GM12878 (cell line): ENCODE measurements around the gene PSMB5. TPM values are rescaled to one million over a fixed set of nuclear protein-coding genes. Genes with fewer than 3 reads are reported as not detected.

ENCODE experiments used
- ATAC-seq: fragments of 200-7000 bp; cut with Tn5 transposase; 3 replicates; pipeline ENCODE4 v1.9.1; 2020; ENCODE audit warnings: mild to moderate bottlenecking, moderate library complexity
- BruUV-seq: library from RNA; stranded (reverse); fragments of 400-500 nt; replicated peaks from 2 replicates; lab custom pipeline; 2021; lab: Mats Ljungman, UMichigan
- CTCF ChIA-PET: fragments of 300-600 bp; sonication (Branson Sonifier 250); formaldehyde crosslinking; extraction: SDS; loops from one replicate; lab custom pipeline; 2021; ENCODE audit warnings: inconsistent platforms; lab: Yijun Ruan, JAX
- POLR2A ChIA-PET: fragments of 350-600 bp; formaldehyde crosslinking; extraction: SDS; loops from one replicate; lab custom pipeline; 2021; ENCODE audit warnings: inconsistent platforms; lab: Charles Lee
- RAD21 ChIA-PET: fragments of 300-600 bp; sonication (Branson Sonifier 250); formaldehyde crosslinking; loops from one replicate; lab custom pipeline; 2023; ENCODE audit warnings: antibody characterized with exemption; ENCODE audit not compliant: unreplicated experiment; lab: Charles Lee
- SMC1A ChIA-PET: fragments of 300-600 bp; sonication (Branson Sonifier 250); formaldehyde crosslinking; loops from one replicate; lab custom pipeline; 2023; ENCODE audit not compliant: unreplicated experiment, uncharacterized antibody; lab: Charles Lee
- DNase-seq: peaks from one replicate; pipeline ENCODE4 v3.0.0-alpha.2; 2011; ENCODE audit warnings: low read depth, low spot score
- FAIRE-seq: peaks from 3 replicates; lab custom pipeline; 2011; peaks lifted over from hg19 to GRCh38; lab: Jason Lieb, UNC
- H2AFZ ChIP-seq: 2 replicates; pipeline ENCODE4 v1.6.0; 2011; ENCODE audit warnings: low read depth, low read length, control low read depth; ENCODE audit not compliant: control insufficient read depth
- H3K27ac ChIP-seq: 2 replicates; pipeline ENCODE4 v1.5.1; 2011; ENCODE audit warnings: control low read depth; ENCODE audit not compliant: control insufficient read depth, insufficient read depth
- H3K27me3 ChIP-seq, 2 experiments: replicated peaks in 1 of 2; 2 replicates each; pipeline versions ENCODE4 v1.6.0 to v1.6.1; 2011; ENCODE audit warnings: low read length in 1 of 2; ENCODE audit not compliant: control insufficient read depth in 2 of 2, insufficient read depth in 2 of 2
- H3K36me3 ChIP-seq, 2 experiments: 2 replicates each; pipeline ENCODE4 v1.5.1; 2011; ENCODE audit warnings: low read length in 1 of 2; ENCODE audit not compliant: control insufficient read depth in 2 of 2, insufficient read depth in 2 of 2
- H3K4me1 ChIP-seq: 2 replicates; pipeline ENCODE4 v1.6.1; 2011; ENCODE audit warnings: mild to moderate bottlenecking, low read length, moderate library complexity, mixed read lengths; ENCODE audit not compliant: control insufficient read depth, insufficient read depth
- H3K4me2 ChIP-seq: 2 replicates; pipeline ENCODE4 v1.6.0; 2011; ENCODE audit warnings: control low read depth; ENCODE audit not compliant: control insufficient read depth, insufficient read depth
- H3K4me3 ChIP-seq: fragments of 200-600 bp; sonication (generic); 2 replicates; pipeline ENCODE4 v1.5.1; 2016
- H3K79me2 ChIP-seq: 2 replicates; pipeline ENCODE4 v1.6.0; 2011; ENCODE audit warnings: low read length; ENCODE audit not compliant: control insufficient read depth, insufficient read depth
- H3K9ac ChIP-seq: 2 replicates; pipeline ENCODE4 v1.8.0; 2011; ENCODE audit warnings: low read length, control low read depth, mixed read lengths; ENCODE audit not compliant: control insufficient read depth, insufficient read depth
- H3K9me3 ChIP-seq: replicated peaks from 3 replicates; pipeline ENCODE4 v1.5.1; 2011; ENCODE audit warnings: mild to moderate bottlenecking, low read length; ENCODE audit not compliant: control insufficient read depth, insufficient read depth
- H4K20me1 ChIP-seq: 2 replicates; pipeline ENCODE4 v1.6.0; 2011; ENCODE audit not compliant: control insufficient read depth, insufficient read depth
- CHD4 ChIP-seq: fragments of 200-600 bp; sonication (generic); IDR thresholded peaks from 2 replicates; pipeline ENCODE4 v1.6.1; 2016; ENCODE audit warnings: mild to moderate bottlenecking
- CREM ChIP-seq: IDR thresholded peaks from 2 replicates; pipeline ENCODE4 v1.6.1; 2014; ENCODE audit warnings: antibody characterized with exemption, low read depth
- MLLT1 ChIP-seq: fragments of 450-650 bp; IDR thresholded peaks from 2 replicates; pipeline ENCODE4 v1.6.1; 2016; ENCODE audit warnings: mild to moderate bottlenecking
- PAX5 ChIP-seq: IDR thresholded peaks from 2 replicates; pipeline ENCODE4 v1.6.1; 2011; ENCODE audit warnings: low read depth, low read length, borderline replicate concordance
- POLR2A ChIP-seq: IDR thresholded peaks from 2 replicates; pipeline ENCODE4 v1.6.1; 2011; ENCODE audit warnings: low read depth, mild to moderate bottlenecking, low read length
- POLR2AphosphoS2 ChIP-seq: IDR thresholded peaks from 2 replicates; pipeline ENCODE4 v1.6.1; 2011; ENCODE audit warnings: low read depth, mild to moderate bottlenecking, low read length, improper control_type of control experiment, moderate library complexity
- RAD21 ChIP-seq: IDR thresholded peaks from 2 replicates; pipeline ENCODE4 v1.6.1; 2011; ENCODE audit warnings: mild to moderate bottlenecking, low read depth, low read length, moderate library complexity; ENCODE audit not compliant: insufficient read depth
- SREBF1 ChIP-seq: IDR thresholded peaks from 2 replicates; pipeline ENCODE4 v1.6.1; 2012; ENCODE audit warnings: mild to moderate bottlenecking, low read length
- TARDBP ChIP-seq: IDR thresholded peaks from 2 replicates; pipeline ENCODE4 v1.6.1; 2016; ENCODE audit warnings: borderline replicate concordance
- TBL1XR1 ChIP-seq: IDR thresholded peaks from 2 replicates; pipeline ENCODE4 v1.6.1; 2012; ENCODE audit warnings: low read depth, low read length, improper control_type of control experiment
- YBX1 ChIP-seq: fragments of 450-650 bp; IDR thresholded peaks from 2 replicates; pipeline ENCODE4 v1.6.1; 2016; ENCODE audit warnings: antibody characterized with exemption
- ZBTB33 ChIP-seq: fragments of 450-650 bp; IDR thresholded peaks from 2 replicates; pipeline ENCODE4 v1.6.1; 2017; ENCODE audit warnings: mild to moderate bottlenecking
- ZNF217 ChIP-seq: fragments of 450-650 bp; IDR thresholded peaks from 2 replicates; pipeline ENCODE4 v1.6.1; 2017; ENCODE audit warnings: antibody characterized with exemption, mild to moderate bottlenecking
- ZZZ3 ChIP-seq: IDR thresholded peaks from 2 replicates; pipeline ENCODE4 v1.6.1; 2011; ENCODE audit warnings: low read depth; ENCODE audit not compliant: control insufficient read depth, insufficient read length
- WGBS: methylation state at CpG from one replicate; pipeline ENCODE4 v1.1.6; 2016; ENCODE audit warnings: low lambda C conversion rate; ENCODE audit not compliant: insufficient replicate concordance, insufficient coverage; ENCODE audit errors: missing lambda C conversion rate; 5-methylcytosine and 5-hydroxymethylcytosine counted together
- in situ Hi-C: fragments of 300-500 bp; cut with MboI; formaldehyde crosslinking; loops from 9 replicates; pipeline ENCODE4 v1.14.3; 2018; ENCODE audit warnings: mixed read lengths
- intact Hi-C: fragments of 100-400 bp; cut with micrococcal nuclease; formaldehyde crosslinking; loops from one replicate; pipeline ENCODE4 v1.14.2; 2022; ENCODE audit not compliant: unreplicated experiment
- polyA plus RNA-seq, 11 experiments: library from polyadenylated mRNA; depleted of rRNA in 4 of 11; unstranded in 6 of 11; stranded (reverse) in 5 of 11; fragments of >200 nt; fragmentation: Nextera tagmentation in 4 of 11; fragmentation: Illumina TruSeq in 1 of 11; extraction: Ambion mirVana in 4 of 11; extraction: Trizol in 1 of 11; gene quantifications; 1 replicate in 1 of 11; 2 replicates in 10 of 11; pipeline versions ENCODE4 v1.2.1 to v1.2.3, GENCODE V29; 2011 to 2016; ENCODE audit warnings: inconsistent platforms in 2 of 11, missing spikeins in 2 of 11, low read depth in 1 of 11
- total RNA-seq, 4 experiments: library from RNA; depleted of rRNA in 3 of 4; stranded (reverse); fragments of >200 nt in 3 of 4; fragmentation: Illumina TruSeq in 1 of 4; extraction: Trizol in 1 of 4; gene quantifications; 2 replicates each; pipeline versions ENCODE4 v1.2.1 to v1.2.3, GENCODE V29; 2013 to 2021
- TF ChIP-seq, protein P1 (sequence below): IDR thresholded peaks from 2 replicates; pipeline ENCODE4 v1.6.1; 2011; ENCODE audit warnings: mild to moderate bottlenecking, low read depth, low read length, moderate library complexity; ENCODE audit not compliant: insufficient replicate concordance
- TF ChIP-seq, protein P2 (sequence below): IDR thresholded peaks from 2 replicates; pipeline ENCODE4 v1.6.1; 2012; ENCODE audit warnings: mild to moderate bottlenecking, low read depth, low read length

Gene PSMB5
- total and polyA plus RNA-seq, 10 of the 15 experiments (the other 5 are each of a cell fraction or from before 2014, with no cell fraction given), result 84.5 to 802 (median 144) TPM

- Histone ChIP-seq H3K9me3 (no peaks in the 10 kb centered on the region), H3K4me3 (no peak overlapping the region), H3K27ac (no peak overlapping the region), H3K36me3 (peaks cover 29 to 37% of the 10 kb centered on the region in 2 experiments), H3K27me3 (no peaks in the 10 kb centered on the region), H3K4me2 (no peak overlapping the region), H3K79me2 (no peaks in the 10 kb centered on the region), H3K9ac (no peak overlapping the region), H2AFZ (no peak overlapping the region), H3K4me1 (peaks cover 12% of the 10 kb centered on the region), H4K20me1 (no peaks in the 10 kb centered on the region; the same call in 1 of the 2 replicates)
- no peak for DNase-seq
- ChIA-PET RAD21 (interaction anchor here (0.9 to 10.8 kb wide), 3 partner anchors 67 to 81 kb away, joined by 3 to 224 read pairs (median 166); partner anchors contain the start of gene AJUBA), SMC1A (interaction anchor here (0.7 to 8.7 kb wide), 6 partner anchors 8 to 1919 kb away, joined by 3 to 156 read pairs (median 7); no protein-coding TSS in a partner anchor), POLR2A (interaction anchor here (1.4 to 2.0 kb wide), 3 partner anchors 8 to 74 kb away, joined by 3 to 6 read pairs (median 4); no protein-coding TSS in a partner anchor), CTCF (interaction anchor here (0.7 to 18.3 kb wide), 10 partner anchors 8 to 130 kb away, joined by 3 to 853 read pairs (median 6); partner anchors contain the start of gene AJUBA)
- no peak for FAIRE-seq
- TF ChIP-seq CREM, result no peak
- TF ChIP-seq POLR2AphosphoS2, result no peak
- TF ChIP-seq, protein P1, sequence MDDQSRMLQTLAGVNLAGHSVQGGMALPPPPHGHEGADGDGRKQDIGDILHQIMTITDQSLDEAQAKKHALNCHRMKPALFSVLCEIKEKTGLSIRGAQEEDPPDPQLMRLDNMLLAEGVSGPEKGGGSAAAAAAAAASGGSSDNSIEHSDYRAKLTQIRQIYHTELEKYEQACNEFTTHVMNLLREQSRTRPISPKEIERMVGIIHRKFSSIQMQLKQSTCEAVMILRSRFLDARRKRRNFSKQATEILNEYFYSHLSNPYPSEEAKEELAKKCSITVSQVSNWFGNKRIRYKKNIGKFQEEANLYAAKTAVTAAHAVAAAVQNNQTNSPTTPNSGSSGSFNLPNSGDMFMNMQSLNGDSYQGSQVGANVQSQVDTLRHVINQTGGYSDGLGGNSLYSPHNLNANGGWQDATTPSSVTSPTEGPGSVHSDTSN, result no peak
- no peak for TF ChIP-seq PAX5
- TF ChIP-seq TBL1XR1, result no peak
- TF ChIP-seq TARDBP, result no peak
- TF ChIP-seq ZNF217, result no peak
- no peak for TF ChIP-seq ZZZ3
- no peak for TF ChIP-seq ZBTB33
- TF ChIP-seq POLR2A, result no peak
- no peak for TF ChIP-seq YBX1
- no peak for TF ChIP-seq MLLT1
- TF ChIP-seq, protein P2, sequence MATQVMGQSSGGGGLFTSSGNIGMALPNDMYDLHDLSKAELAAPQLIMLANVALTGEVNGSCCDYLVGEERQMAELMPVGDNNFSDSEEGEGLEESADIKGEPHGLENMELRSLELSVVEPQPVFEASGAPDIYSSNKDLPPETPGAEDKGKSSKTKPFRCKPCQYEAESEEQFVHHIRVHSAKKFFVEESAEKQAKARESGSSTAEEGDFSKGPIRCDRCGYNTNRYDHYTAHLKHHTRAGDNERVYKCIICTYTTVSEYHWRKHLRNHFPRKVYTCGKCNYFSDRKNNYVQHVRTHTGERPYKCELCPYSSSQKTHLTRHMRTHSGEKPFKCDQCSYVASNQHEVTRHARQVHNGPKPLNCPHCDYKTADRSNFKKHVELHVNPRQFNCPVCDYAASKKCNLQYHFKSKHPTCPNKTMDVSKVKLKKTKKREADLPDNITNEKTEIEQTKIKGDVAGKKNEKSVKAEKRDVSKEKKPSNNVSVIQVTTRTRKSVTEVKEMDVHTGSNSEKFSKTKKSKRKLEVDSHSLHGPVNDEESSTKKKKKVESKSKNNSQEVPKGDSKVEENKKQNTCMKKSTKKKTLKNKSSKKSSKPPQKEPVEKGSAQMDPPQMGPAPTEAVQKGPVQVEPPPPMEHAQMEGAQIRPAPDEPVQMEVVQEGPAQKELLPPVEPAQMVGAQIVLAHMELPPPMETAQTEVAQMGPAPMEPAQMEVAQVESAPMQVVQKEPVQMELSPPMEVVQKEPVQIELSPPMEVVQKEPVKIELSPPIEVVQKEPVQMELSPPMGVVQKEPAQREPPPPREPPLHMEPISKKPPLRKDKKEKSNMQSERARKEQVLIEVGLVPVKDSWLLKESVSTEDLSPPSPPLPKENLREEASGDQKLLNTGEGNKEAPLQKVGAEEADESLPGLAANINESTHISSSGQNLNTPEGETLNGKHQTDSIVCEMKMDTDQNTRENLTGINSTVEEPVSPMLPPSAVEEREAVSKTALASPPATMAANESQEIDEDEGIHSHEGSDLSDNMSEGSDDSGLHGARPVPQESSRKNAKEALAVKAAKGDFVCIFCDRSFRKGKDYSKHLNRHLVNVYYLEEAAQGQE, result no peak
- TF ChIP-seq SREBF1, result no peak
- no peak for TF ChIP-seq RAD21
- TF ChIP-seq CHD4, result no peak
- BruUV-seq, result no TSS peak
- 96% methylated on average over 17 of the region's 17 CpGs for WGBS
- in situ Hi-C loops, result no loop called here
- intact Hi-C loops, result no loop called here
- no peak for ATAC-seq
These were observed 26.0 kb upstream of the PSMB5 start for GRCh38 chr14:23060536-23061260.
